Ascending aorta (tissue), 2 donors: ENCODE results near the gene CASR. TPM values are rescaled to one million over a fixed set of nuclear protein-coding genes. Genes with fewer than 3 reads are reported as not detected.

Experiments
- DNase-seq, 2 donors: peaks; one replicate each; pipeline ENCODE4 v3.0.0-alpha.2; 2019; ENCODE audit warnings: low spot score in 2 of 2
- H3K27ac ChIP-seq, 2 donors: fragments of 200-600 bp; sonication (generic); one replicate each; pipeline ENCODE4 v1.5.1; 2016 to 2017; ENCODE audit warnings: mild to moderate bottlenecking in 1 of 2
- H3K27me3 ChIP-seq: fragments of 200-600 bp; sonication (generic); one replicate; pipeline ENCODE4 v1.5.1; 2017
- H3K36me3 ChIP-seq, 2 donors: fragments of 200-600 bp; sonication (generic); one replicate each; pipeline ENCODE4 v1.5.1; 2016
- H3K4me1 ChIP-seq, 2 donors: fragments of 200-600 bp; sonication (generic); one replicate each; pipeline ENCODE4 v1.5.1; 2016 to 2017; ENCODE audit warnings: mild to moderate bottlenecking in 1 of 2
- H3K4me3 ChIP-seq, 2 donors: fragments of 200-600 bp; sonication (generic); one replicate each; pipeline ENCODE4 v1.5.1; 2016 to 2017; ENCODE audit warnings: mild to moderate bottlenecking in 1 of 2
- H3K9me3 ChIP-seq, 2 donors: fragments of 200-600 bp; sonication (generic); one replicate each; pipeline ENCODE4 v1.5.1; 2016
- intact Hi-C: fragments of 100-400 bp; cut with DNase I; formaldehyde crosslinking; loops from one replicate; pipeline ENCODE4 v1.15.1; 2023
- total RNA-seq: library from RNA; depleted of rRNA; stranded (reverse); fragments of >200 nt; gene quantifications from one replicate; pipeline ENCODE4 v1.1.0, GENCODE V29; 2016
- TF ChIP-seq, protein P1 (sequence below), 3 experiments: fragments of 200-600 bp in 2 of 3; fragments of 450-650 bp in 1 of 3; sonication (generic) in 2 of 3; IDR thresholded peaks; one replicate each; pipeline ENCODE4 v1.5.1; 2016 to 2019; ENCODE audit warnings: antibody characterized with exemption in 3 of 3, mild to moderate bottlenecking in 1 of 3, moderate library complexity in 1 of 3

The CASR gene
- total RNA-seq, 1 donor from 2014 or later: not detected

- no peak for DNase-seq
- intact Hi-C loops: no loop called here
- Histone ChIP-seq H3K4me1 (no peaks in the 10 kb centered on the region), H3K9me3 (no peaks in the 10 kb centered on the region), H3K27ac (no peak overlapping the region), H3K36me3 (no peaks in the 10 kb centered on the region), H3K27me3 (peaks cover 6% of the 10 kb centered on the region), H3K4me3 (no peak overlapping the region)
- TF ChIP-seq, protein P1, sequence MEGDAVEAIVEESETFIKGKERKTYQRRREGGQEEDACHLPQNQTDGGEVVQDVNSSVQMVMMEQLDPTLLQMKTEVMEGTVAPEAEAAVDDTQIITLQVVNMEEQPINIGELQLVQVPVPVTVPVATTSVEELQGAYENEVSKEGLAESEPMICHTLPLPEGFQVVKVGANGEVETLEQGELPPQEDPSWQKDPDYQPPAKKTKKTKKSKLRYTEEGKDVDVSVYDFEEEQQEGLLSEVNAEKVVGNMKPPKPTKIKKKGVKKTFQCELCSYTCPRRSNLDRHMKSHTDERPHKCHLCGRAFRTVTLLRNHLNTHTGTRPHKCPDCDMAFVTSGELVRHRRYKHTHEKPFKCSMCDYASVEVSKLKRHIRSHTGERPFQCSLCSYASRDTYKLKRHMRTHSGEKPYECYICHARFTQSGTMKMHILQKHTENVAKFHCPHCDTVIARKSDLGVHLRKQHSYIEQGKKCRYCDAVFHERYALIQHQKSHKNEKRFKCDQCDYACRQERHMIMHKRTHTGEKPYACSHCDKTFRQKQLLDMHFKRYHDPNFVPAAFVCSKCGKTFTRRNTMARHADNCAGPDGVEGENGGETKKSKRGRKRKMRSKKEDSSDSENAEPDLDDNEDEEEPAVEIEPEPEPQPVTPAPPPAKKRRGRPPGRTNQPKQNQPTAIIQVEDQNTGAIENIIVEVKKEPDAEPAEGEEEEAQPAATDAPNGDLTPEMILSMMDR (IDR thresholded peaks at IDR 0.05): no peak
Measured at GRCh38 chr3:122186372-122186771, 2.9 kb downstream of the CASR start.

DNA sequence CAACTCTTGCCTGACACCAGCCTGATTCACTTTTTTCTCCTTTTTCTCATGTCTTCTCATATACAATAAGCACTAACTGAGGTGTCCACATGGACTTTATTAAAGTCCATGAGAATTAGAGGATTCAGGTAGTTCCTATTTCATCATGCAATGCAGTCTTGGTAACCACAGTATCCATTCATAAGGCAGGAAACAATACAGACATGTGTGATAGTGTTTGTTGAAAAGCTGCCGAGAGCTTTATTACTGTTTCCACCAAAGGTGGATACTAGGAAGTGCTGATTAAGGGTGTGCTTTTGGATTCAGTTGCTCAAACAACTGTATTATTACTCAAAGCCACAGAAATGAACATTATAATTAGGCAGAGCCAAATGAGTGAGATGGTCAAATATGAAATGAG is 5.3 kb downstream of the CASR start:
- H3K4me3 ChIP-seq: no peak overlapping the region
- H3K9me3 ChIP-seq: no peaks in the 10 kb centered on the region
- no peak for DNase-seq
- H3K36me3 ChIP-seq: no peaks in the 10 kb centered on the region
- H3K4me1 ChIP-seq: no peaks in the 10 kb centered on the region
- intact Hi-C loops: no loop called here
- H3K27me3 ChIP-seq: peaks cover 2% of the 10 kb centered on the region
- TF ChIP-seq, protein P1 (IDR thresholded peaks at IDR 0.05): no peak
- no peak overlapping the region for H3K27ac ChIP-seq

- no peak overlapping the region for H3K4me3 ChIP-seq
- no peaks in the 10 kb centered on the region for H3K27me3 ChIP-seq
- TF ChIP-seq, protein P1 (IDR thresholded peaks at IDR 0.05): no peak
- H3K27ac ChIP-seq: no peak overlapping the region
- intact Hi-C loops: no loop called here
- no peaks in the 10 kb centered on the region for H3K4me1 ChIP-seq
- no peaks in the 10 kb centered on the region for H3K9me3 ChIP-seq
- no peaks in the 10 kb centered on the region for H3K36me3 ChIP-seq
- no peak for DNase-seq
Measured at GRCh38 chr3:122189357-122189756, 5.9 kb downstream of the CASR start.

DNA sequence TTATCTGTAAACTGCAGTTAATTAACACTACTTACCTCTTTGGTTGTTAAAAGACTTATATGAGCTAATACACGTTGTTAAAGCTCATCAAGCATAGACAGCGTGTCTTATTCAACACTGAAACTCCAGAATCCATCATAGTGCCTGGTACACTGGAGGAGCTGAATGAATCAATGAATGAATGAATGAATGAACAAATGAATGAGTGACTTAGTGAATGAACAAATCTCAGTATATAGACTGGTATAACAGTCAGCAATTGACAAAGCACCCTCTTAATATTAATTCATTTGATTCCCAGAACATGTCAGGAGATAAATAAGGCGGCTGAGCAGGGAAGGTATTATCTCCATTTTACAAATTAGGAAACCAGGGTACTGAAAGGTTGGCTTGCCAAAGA is 7.1 kb downstream of the CASR start:
- H3K4me1 ChIP-seq: no peaks in the 10 kb centered on the region
- H3K27ac ChIP-seq: no peak overlapping the region
- no peaks in the 10 kb centered on the region for H3K9me3 ChIP-seq
- intact Hi-C loops: no loop called here
- H3K36me3 ChIP-seq: no peaks in the 10 kb centered on the region
- no peak overlapping the region for H3K4me3 ChIP-seq
- H3K27me3 ChIP-seq: no peaks in the 10 kb centered on the region
- no peak for DNase-seq
- TF ChIP-seq, protein P1 (IDR thresholded peaks at IDR 0.05): no peak

GRCh38 chr3:122198966-122199365 is 15.5 kb downstream of the CASR start:
- intact Hi-C loops: no loop called here
- DNase-seq: no peak
- Histone ChIP-seq H3K27ac (no peak overlapping the region), H3K27me3 (no peaks in the 10 kb centered on the region), H3K36me3 (no peaks in the 10 kb centered on the region), H3K9me3 (no peaks in the 10 kb centered on the region), H3K4me1 (no peaks in the 10 kb centered on the region), H3K4me3 (no peak overlapping the region)
- TF ChIP-seq, protein P1 (IDR thresholded peaks at IDR 0.05): no peak

- no peaks in the 10 kb centered on the region for H3K9me3 ChIP-seq
Measured at GRCh38 chr3:122199552-122199951, 16.1 kb downstream of the CASR start.

More at GRCh38 chr3:122199552-122199951, 16.1 kb downstream of the CASR start:
- Histone ChIP-seq H3K4me1 (no peaks in the 10 kb centered on the region), H3K4me3 (no peak overlapping the region), H3K36me3 (no peaks in the 10 kb centered on the region), H3K27ac (no peak overlapping the region), H3K27me3 (no peaks in the 10 kb centered on the region)
- intact Hi-C loops: no loop called here
- DNase-seq: no peak
- TF ChIP-seq, protein P1 (IDR thresholded peaks at IDR 0.05): no peak
